BLaER1 treated with 17β-estradiol and CSF1 and Interleukin-3, amounts not matched to agents 10 nM and 100 nM (cell line): Measurements from ENCODE around the gene CACNA1E.
"Not testable (repeated sequence)": the region's sequence is repeated elsewhere in the genome, so short reads cannot be mapped to it uniquely, and the experiment has no call there.

Experiments
- H3K27ac ChIP-seq, 11 experiments: shearing (Covaris generic); formaldehyde crosslinking; 2 replicates each; pipeline ENCODE4 v1.8.1; 2022
- H3K27me3 ChIP-seq, 11 experiments: shearing (Covaris generic); formaldehyde crosslinking; 2 replicates each; pipeline ENCODE4 v1.8.1; 2022
- H3K36me3 ChIP-seq, 11 experiments: shearing (Covaris generic); formaldehyde crosslinking; 2 replicates each; pipeline ENCODE4 v1.8.1; 2022
- H3K4me1 ChIP-seq, 10 experiments: shearing (Covaris generic); formaldehyde crosslinking; 2 replicates each; pipeline ENCODE4 v1.8.1; 2022
- H3K4me2 ChIP-seq, 11 experiments: shearing (Covaris generic); formaldehyde crosslinking; 2 replicates each; pipeline ENCODE4 v1.8.1; 2022
- H3K4me3 ChIP-seq, 10 experiments: shearing (Covaris generic); formaldehyde crosslinking; 2 replicates each; pipeline ENCODE4 v1.8.1; 2022
- H3K9ac ChIP-seq, 11 experiments: shearing (Covaris generic); formaldehyde crosslinking; 2 replicates each; pipeline ENCODE4 v1.8.1; 2022
- H3K9me3 ChIP-seq, 11 experiments: shearing (Covaris generic); formaldehyde crosslinking; replicated peaks in 1 of 11; 2 replicates each; pipeline ENCODE4 v1.8.1; 2022
- H4K20me1 ChIP-seq, 11 experiments: shearing (Covaris generic); formaldehyde crosslinking; 2 replicates each; pipeline ENCODE4 v1.8.1; 2022
- Cebpa-rat ChIP-seq, 11 experiments: shearing (Covaris generic); IDR thresholded peaks; 2 replicates each; pipeline ENCODE4 v1.8.1; 2022

CACNA1E gene

DNA sequence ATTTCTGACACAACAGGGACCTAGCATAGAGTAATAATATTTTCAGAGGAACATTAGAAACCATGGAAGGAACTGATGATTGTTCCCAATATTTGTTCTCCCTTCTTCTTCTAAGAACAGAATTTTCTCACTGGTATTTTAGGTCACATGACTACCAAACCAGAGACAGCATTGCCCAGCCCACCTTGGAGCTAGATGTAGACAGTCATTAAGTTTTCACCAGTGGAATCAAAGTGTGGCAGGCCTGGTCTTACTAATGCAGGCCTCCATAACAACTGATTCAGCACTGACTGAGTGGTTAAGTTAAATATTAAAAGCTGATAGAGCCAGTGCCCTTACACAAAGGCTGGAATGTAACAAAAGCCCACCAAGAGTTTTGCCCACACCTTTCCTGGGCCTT lies 333.8 kb downstream of the CACNA1E start:
- Histone ChIP-seq H3K4me3 (no peak overlapping the region), H3K27ac (no peak overlapping the region), H3K9ac (no peak overlapping the region), H3K9me3 (no peaks in the 10 kb centered on the region), H3K36me3 (no peaks in the 10 kb centered on the region), H3K4me2 (no peak overlapping the region), H4K20me1 (no peaks in the 10 kb centered on the region), H3K27me3 (no peaks in the 10 kb centered on the region), H3K4me1 (no peaks in the 10 kb centered on the region)
- TF ChIP-seq Cebpa-rat (IDR thresholded peaks at IDR 0.05) = no peak

- TF ChIP-seq Cebpa-rat (IDR thresholded peaks at IDR 0.05) = no peak
Observed at GRCh38 chr1:181818459-181818858, 335.1 kb downstream of the CACNA1E start.

DNA sequence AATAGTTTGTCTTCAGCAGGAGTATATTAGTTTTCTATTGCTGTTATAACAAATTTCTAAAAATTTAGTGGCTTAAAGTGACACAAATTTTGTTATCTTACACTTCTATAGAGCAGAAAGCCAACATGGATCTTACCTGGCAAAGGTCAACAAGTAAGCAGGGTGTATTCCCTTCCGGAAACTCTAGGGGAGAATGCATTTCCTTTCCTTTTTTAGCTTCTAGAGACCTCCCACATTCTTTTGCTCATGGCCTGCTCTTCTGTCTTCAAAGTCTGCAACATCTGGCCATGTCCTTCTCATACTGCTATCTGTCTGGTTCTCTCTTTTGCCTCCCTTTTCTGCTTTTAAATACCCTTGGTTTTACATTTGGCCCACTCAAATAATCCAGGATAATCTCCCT lies 335.6 kb downstream of the CACNA1E start:
- Histone ChIP-seq H3K4me3 (no peak overlapping the region), H3K27me3 (no peaks in the 10 kb centered on the region), H3K9me3 (no peaks in the 10 kb centered on the region), H3K9ac (no peak overlapping the region), H4K20me1 (no peaks in the 10 kb centered on the region), H3K27ac (no peak overlapping the region), H3K4me1 (no peaks in the 10 kb centered on the region), H3K36me3 (no peaks in the 10 kb centered on the region), H3K4me2 (no peak overlapping the region)
- TF ChIP-seq Cebpa-rat (IDR thresholded peaks at IDR 0.05) = no peak

More at GRCh38 chr1:181818459-181818858, 335.1 kb downstream of the CACNA1E start:
- Histone ChIP-seq H3K27me3 (no peaks in the 10 kb centered on the region), H3K4me1 (no peaks in the 10 kb centered on the region), H3K9me3 (no peaks in the 10 kb centered on the region), H3K36me3 (no peaks in the 10 kb centered on the region), H3K9ac (no peak overlapping the region), H3K4me3 (no peak overlapping the region), H3K27ac (no peak overlapping the region), H3K4me2 (no peak overlapping the region), H4K20me1 (no peaks in the 10 kb centered on the region)

GRCh38 chr1:181821701-181822100 lies 338.4 kb downstream of the CACNA1E start:
- no peaks in the 10 kb centered on the region for H3K27me3 ChIP-seq
- no peak overlapping the region for H3K9ac ChIP-seq
- H4K20me1 ChIP-seq = no peaks in the 10 kb centered on the region
- H3K36me3 ChIP-seq = no peaks in the 10 kb centered on the region
- no peaks in the 10 kb centered on the region for H3K4me1 ChIP-seq
- peaks cover 5 to 9% (median 7%) of the 10 kb centered on the region in 11 experiments for H3K9me3 ChIP-seq
- no peak for TF ChIP-seq Cebpa-rat (IDR thresholded peaks at IDR 0.05)
- H3K4me2 ChIP-seq = no peak overlapping the region
- no peak overlapping the region for H3K27ac ChIP-seq
- no peak overlapping the region for H3K4me3 ChIP-seq

DNA sequence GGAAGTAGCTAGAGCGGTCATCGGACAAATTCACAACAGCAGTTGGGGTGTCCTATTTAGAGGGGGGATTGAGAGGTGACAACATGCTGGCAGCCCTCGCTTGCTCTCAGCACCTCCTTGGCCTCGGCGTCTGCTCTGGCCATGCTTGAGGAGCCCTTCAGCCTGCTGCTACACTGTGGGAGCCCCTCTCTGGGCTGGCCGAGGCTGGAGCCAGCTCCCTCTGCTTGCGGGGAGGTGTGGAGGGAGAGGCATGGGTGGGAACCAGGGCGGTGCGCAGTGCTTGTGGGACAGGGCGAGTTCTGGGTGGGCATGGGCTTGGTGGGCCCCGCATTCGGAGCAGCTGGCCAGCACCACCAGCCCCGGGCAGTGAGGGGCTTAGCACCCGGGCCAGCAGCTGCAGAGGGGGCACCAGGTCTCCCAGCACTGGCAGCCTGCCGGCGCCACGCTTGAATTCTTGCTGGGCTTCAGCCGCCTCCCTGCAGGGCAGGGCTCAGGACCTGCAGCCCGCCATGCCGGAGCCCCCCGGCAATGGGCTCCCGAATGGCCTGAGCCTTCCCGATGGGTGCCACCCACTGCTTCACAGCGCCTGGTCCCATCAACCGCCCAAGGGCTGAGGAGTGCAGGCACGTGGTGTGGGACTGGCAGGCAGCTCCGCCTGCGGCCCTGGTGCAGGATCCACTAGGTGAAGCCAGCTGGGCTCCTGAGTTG lies 349.0 kb downstream of the CACNA1E start:
- not testable (repeated sequence) for H3K4me2 ChIP-seq, H3K27me3 ChIP-seq, H3K27ac ChIP-seq, H4K20me1 ChIP-seq, H3K9ac ChIP-seq, H3K36me3 ChIP-seq, H3K4me3 ChIP-seq
- Histone ChIP-seq H3K4me1 (peaks cover 0 to 17% (median 14%) of the 10 kb centered on the region in 10 experiments; a peak in 15 of 20 replicates), H3K9me3 (peaks cover 25 to 55% (median 37%) of the 10 kb centered on the region in 11 experiments)

- Histone ChIP-seq H3K4me1 (no peaks in the 10 kb centered on the region), H3K4me3 (no peak overlapping the region), H3K4me2 (no peak overlapping the region), H3K36me3 (no peaks in the 10 kb centered on the region), H4K20me1 (no peaks in the 10 kb centered on the region), H3K9ac (no peak overlapping the region), H3K27me3 (no peaks in the 10 kb centered on the region), H3K27ac (no peak overlapping the region), H3K9me3 (peaks cover 0 to 8% (median 0%) of the 10 kb centered on the region in 11 experiments; a peak in 2 of 22 replicates)
- TF ChIP-seq Cebpa-rat (IDR thresholded peaks at IDR 0.05) = no peak
Observed at GRCh38 chr1:181846001-181846645, 362.8 kb downstream of the CACNA1E start.

GRCh38 chr1:181846681-181847080 lies 363.4 kb downstream of the CACNA1E start:
- TF ChIP-seq Cebpa-rat (IDR thresholded peaks at IDR 0.05) = no peak
- no peaks in the 10 kb centered on the region for H4K20me1 ChIP-seq

DNA sequence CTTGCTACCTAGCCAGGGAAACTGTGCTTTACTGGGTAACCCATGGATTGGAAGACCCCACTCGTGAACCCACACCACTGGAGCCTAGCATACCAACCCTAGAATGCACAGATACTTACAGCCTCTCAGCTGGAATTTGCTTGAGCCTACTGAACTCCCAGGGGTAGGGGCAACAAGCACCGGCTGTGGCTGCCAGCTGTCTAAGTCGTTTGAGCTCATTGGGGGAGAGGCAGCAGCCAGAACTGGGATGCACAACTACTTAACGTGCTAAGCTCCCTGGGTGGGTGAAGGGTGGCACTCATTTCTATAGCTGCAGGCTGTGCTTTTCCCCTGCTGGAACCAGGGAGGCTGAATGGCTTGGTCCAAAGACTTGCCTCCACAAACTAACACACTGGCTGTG lies 365.8 kb downstream of the CACNA1E start:
- no peak overlapping the region for H3K9ac ChIP-seq
- no peaks in the 10 kb centered on the region for H4K20me1 ChIP-seq
- peaks cover 11 to 19% (median 15%) of the 10 kb centered on the region in 11 experiments; a peak in 21 of 22 replicates for H3K9me3 ChIP-seq
- H3K4me2 ChIP-seq = no peak overlapping the region
- no peaks in the 10 kb centered on the region for H3K36me3 ChIP-seq
- H3K4me1 ChIP-seq = no peaks in the 10 kb centered on the region
- H3K4me3 ChIP-seq = no peak overlapping the region
- no peak for TF ChIP-seq Cebpa-rat (IDR thresholded peaks at IDR 0.05)
- H3K27me3 ChIP-seq = no peaks in the 10 kb centered on the region
- no peak overlapping the region for H3K27ac ChIP-seq

More at GRCh38 chr1:181846681-181847080, 363.4 kb downstream of the CACNA1E start:
- H3K27me3 ChIP-seq = no peaks in the 10 kb centered on the region
- peaks cover 0 to 8% (median 0%) of the 10 kb centered on the region in 11 experiments; a peak in 2 of 22 replicates for H3K9me3 ChIP-seq
- no peaks in the 10 kb centered on the region for H3K36me3 ChIP-seq
- no peak overlapping the region for H3K4me2 ChIP-seq
- no peaks in the 10 kb centered on the region for H3K4me1 ChIP-seq
- H3K9ac ChIP-seq = no peak overlapping the region
- no peak overlapping the region for H3K27ac ChIP-seq
- H3K4me3 ChIP-seq = no peak overlapping the region

DNA sequence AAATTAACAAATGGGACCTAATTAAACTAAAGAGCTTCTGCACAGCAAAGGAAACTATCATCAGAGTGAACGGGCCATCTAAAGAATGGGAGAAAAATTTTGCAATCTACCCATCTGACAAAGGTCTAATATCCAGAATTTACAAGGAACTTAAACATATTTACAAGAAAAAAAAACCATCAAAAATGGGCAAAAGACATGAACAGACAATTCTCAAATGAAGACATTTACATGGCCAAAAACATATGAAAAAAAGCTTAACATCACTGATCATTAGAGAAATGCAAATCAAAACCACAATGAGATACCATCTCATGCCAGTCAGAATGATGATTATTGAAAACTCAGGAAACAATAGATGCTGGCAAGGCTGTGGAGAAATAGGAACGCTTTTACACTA lies 370.9 kb downstream of the CACNA1E start:
- H3K27ac ChIP-seq, H3K27me3 ChIP-seq, H3K4me1 ChIP-seq, H4K20me1 ChIP-seq, H3K4me2 ChIP-seq, H3K9ac ChIP-seq, H3K4me3 ChIP-seq, H3K36me3 ChIP-seq: not testable (repeated sequence)
- peaks cover 14 to 26% (median 19%) of the 10 kb centered on the region in 11 experiments; a peak in 21 of 22 replicates for H3K9me3 ChIP-seq

- TF ChIP-seq Cebpa-rat (IDR thresholded peaks at IDR 0.05) = no peak
Observed at GRCh38 chr1:181855380-181855779, 372.1 kb downstream of the CACNA1E start.

More at GRCh38 chr1:181855380-181855779, 372.1 kb downstream of the CACNA1E start:
- Histone ChIP-seq H3K9me3 (peaks cover 14 to 26% (median 19%) of the 10 kb centered on the region in 11 experiments; a peak in 21 of 22 replicates), H3K4me2 (no peak overlapping the region), H3K36me3 (no peaks in the 10 kb centered on the region), H3K27me3 (no peaks in the 10 kb centered on the region), H3K4me1 (no peaks in the 10 kb centered on the region), H3K27ac (no peak overlapping the region), H3K9ac (no peak overlapping the region), H3K4me3 (no peak overlapping the region), H4K20me1 (no peaks in the 10 kb centered on the region)
